Measurements from ENCODE around the gene MBD6.

MBD6 gene

GRCh38 chr12:57577981-57578758, 55.5 kb downstream of the MBD6 start:
- DNase-seq (ENCODE audit: low read depth, low spot score): no peak

GRCh38 chr12:57579011-57579410, 56.4 kb downstream of the MBD6 start:
- no peak for DNase-seq (ENCODE audit: low read depth, low spot score)

All from smooth muscle cell of the brain vasculature (primary cell).